DMS153 (cell line): ENCODE measurements around the gene FBXO8.
"Not testable (repeated sequence)": the region's sequence is repeated elsewhere in the genome, so short reads cannot be mapped to it uniquely, and the experiment has no call there.

Source experiments
- DNase-seq: peaks from one replicate; lab custom pipeline; 2025; lab: John Stamatoyannopoulos, UW

FBXO8 gene

GRCh38 chr4:174282836-174283506 is 496 bp downstream of the FBXO8 start:
- DNase-seq, result peak; percentile 89

GRCh38 chr4:174281901-174282300 is 1.6 kb downstream of the FBXO8 start:
- no peak for DNase-seq

- DNase-seq, result no peak
Measured at GRCh38 chr4:174281182-174281737, 2.2 kb downstream of the FBXO8 start.

DNA sequence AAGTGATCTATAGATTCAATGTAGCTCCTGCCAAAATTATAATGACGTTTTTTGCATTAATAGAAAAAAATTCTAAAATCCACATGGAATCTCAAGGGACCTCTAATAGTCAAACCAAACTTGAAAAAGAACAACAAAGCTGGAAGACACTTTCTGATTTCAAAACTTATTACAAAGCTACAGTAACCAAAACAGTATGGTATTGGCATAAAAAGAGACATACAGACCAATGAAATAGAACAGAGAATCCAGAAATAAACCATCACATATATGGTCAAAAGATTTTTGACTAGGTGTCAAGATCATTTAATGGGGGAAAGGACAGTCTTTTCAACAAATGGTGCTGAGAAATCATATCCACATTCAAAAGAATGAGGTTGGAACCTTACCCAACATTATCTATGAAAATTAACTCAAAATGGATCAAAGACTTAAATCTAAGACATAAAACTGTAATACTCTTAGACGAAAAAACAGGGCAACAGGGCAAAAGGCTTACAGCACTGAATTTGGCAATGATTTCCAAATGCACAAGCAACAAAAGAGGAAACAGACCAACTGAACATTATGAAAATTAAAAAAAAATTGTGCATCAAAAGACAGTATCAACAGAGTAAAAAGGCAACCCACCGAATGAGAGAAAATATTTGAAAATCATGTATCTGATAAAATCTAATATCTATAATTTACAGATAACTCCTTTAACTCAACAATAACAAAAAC is 3.9 kb downstream of the FBXO8 start:
- no peak for DNase-seq

GRCh38 chr4:174278467-174278866 is 5.0 kb downstream of the FBXO8 start:
- DNase-seq, result no peak

DNA sequence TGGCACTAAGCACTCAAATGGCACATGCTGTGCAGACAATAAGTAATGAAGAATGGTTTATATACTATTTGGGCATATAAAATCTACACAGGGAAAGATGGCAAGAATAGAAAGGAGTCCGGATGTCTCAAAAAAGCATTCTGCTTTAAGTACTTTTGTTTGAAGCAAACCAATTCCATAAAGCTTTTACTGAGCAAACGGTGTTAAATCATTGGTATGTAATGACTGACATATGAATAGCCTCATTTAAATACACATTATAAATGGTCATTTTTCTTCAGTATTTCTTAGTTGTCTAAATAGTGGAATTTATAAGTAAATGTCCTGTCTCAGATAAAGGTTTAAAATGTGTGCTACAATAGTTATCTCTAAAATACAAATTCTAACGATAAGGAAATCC is 6.0 kb downstream of the FBXO8 start:
- no peak for DNase-seq

DNA sequence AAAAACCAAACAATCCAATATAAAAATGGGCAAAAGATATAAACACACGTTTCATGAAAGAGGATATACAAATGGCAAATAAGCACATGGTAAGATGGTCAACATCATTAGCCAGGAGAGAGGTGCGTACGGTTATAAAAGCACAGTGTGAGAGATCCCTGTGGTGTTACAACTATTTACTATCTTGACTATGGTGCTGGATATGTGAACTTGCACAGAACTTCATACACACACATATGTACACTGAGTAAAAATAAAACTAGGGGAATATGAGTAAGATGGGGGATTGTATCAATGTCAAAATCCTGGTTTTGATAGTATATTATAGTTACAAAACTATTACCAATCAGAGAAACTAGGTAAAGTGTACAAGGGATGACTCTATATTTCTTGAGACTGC is 8.4 kb downstream of the FBXO8 start:
- no peak for DNase-seq

DNA sequence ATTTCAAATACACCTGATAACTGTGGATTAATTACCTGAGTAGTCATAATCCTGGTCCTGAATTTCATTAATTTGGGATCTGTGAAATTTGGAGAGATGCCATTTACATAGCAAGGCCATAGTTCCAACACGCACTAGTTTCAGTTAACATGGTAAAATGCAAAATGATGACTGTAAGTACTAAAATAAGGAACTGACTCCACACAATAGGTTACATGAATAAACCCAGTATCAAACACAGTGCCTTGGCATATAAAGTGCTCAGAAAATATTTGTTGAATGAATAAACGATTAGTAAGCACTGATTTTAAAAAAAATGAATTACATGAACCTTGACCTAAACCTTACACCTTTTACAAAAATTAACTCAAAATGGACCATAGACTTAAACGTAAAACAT is 9.0 kb downstream of the FBXO8 start:
- no peak for DNase-seq

DNA sequence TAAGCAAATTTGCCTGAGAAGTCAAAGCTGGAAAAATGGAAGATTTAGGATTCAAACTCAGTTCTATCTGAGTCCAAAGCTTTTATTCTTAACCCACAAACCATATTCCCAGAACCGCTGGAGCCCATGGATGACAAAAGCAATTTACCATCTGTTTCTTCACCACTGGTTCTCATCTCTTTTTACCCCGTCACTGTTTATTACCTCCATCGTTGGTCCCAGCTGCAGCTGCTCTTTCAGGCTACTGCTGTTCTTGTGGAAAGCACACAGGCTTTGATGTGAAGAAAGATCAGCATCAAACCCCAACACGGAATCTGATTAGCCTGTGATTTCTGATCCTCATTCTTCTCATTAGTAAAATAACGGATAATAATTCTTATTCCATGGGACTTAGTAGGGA is 9.5 kb downstream of the FBXO8 start:
- no peak for DNase-seq

- DNase-seq, result no peak
Measured at GRCh38 chr4:174266416-174266815, 17.1 kb downstream of the FBXO8 start.

GRCh38 chr4:174265916-174266315 is 17.6 kb downstream of the FBXO8 start:
- no peak for DNase-seq

GRCh38 chr4:174263445-174263736 is 20.1 kb downstream of the FBXO8 start:
- no peak for DNase-seq

DNA sequence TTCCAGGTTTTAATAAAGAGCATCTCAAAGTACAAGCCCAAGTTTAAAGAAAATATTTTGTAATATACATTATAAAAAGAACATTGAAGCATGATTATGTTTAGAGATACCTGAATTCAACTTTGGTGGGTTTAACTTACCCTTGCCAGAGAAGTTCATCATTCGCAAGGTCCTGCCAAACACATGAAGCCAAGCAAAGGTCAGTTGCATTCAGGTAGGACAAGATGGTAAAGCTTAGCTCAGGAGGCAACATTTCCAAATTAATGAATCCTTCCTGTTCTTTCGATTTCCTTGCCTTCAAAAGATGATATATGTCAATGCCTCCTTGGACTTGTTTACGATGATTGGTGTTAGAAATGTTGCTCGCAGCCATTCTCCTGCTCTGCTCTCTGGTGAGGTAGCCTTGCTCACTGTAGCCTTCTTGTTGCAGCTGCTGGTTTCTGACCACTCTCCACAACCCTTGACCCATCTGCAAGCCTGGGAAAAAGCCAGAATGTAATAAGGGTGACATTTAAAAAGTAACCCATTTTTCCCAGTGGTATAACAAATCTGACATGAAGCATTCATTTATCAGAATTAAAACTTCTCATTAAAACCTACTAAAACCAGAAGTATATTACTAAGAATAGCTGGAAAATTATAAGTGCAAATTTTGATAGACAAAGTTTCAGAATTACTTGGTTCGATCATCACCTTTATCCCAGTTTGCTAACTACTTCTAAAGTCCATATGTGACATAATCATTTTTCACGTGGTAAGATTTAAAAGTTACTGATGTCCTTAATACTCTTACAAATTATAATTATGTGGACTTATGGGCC is 20.6 kb downstream of the FBXO8 start:
- no peak for DNase-seq

- not testable (repeated sequence) for DNase-seq
Measured at GRCh38 chr4:174261432-174261831, 22.0 kb downstream of the FBXO8 start.

GRCh38 chr4:174260099-174260498 is 23.4 kb downstream of the FBXO8 start:
- DNase-seq, result no peak

GRCh38 chr4:174259580-174259979 is 23.9 kb downstream of the FBXO8 start:
- no peak for DNase-seq

- no peak for DNase-seq
Measured at GRCh38 chr4:174256277-174256713, 27.2 kb downstream of the FBXO8 start.

GRCh38 chr4:174255786-174256185 is 27.7 kb downstream of the FBXO8 start:
- DNase-seq, result no peak

- DNase-seq, result no peak
Measured at GRCh38 chr4:174255374-174255773, 28.1 kb downstream of the FBXO8 start.

DNA sequence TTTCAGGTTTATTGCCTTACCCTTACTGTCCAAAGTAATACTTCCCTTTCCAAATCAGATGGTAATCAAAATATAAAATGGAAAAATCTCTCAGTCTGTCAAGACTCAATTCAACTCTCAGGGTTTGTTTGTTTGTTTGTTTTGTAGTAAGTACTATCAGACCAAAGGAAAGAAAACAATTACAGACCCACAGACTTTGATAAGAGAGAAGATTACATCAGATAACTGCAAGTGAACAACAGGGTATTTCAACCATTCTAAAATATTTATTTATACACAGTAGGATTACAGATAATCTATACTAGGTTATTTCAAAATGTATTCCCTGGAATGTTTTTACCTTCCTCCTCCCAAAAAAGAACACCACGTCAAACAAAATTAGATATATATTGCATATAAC is 28.9 kb downstream of the FBXO8 start:
- DNase-seq, result no peak

GRCh38 chr4:174252412-174252811 is 31.1 kb downstream of the FBXO8 start:
- DNase-seq, result no peak

GRCh38 chr4:174248407-174248806 is 35.1 kb downstream of the FBXO8 start:
- DNase-seq, result no peak

DNA sequence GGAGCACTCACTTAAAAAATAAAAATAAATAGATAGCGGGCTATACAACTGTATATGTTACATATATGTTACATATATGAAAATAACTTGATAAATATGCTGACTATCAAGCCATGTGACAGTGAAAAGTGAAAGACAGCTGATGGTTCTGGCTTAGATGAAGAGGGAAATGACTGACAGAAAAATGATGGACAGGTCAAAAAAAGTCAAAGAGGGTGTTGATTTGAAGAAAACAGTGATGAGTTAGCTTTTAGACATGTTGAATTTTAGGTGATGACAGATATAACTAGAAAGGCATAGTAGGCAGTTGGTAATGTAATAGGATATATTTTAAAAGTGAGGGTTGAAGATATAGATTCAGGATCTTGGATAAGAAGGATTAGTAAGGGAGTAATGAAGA is 37.8 kb downstream of the FBXO8 start:
- no peak for DNase-seq
